AG04449 (cell line): Measurements from ENCODE around the gene NISCH.

Experiments used
- CTCF ChIA-PET: fragments of 350-600 bp; formaldehyde crosslinking; extraction: SDS; loops from one replicate; lab custom pipeline; 2021; ENCODE audit warnings: antibody characterized with exemption; lab: Yijun Ruan, JAX
- POLR2A ChIA-PET: fragments of 400-600, 350-600 bp; formaldehyde crosslinking; extraction: SDS; loops from one replicate; lab custom pipeline; 2020; ENCODE audit warnings: antibody characterized with exemption, inconsistent platforms; lab: Yijun Ruan, JAX
- DNase-seq: peaks from one replicate; pipeline ENCODE4 v3.0.0-alpha.2; 2010; ENCODE audit warnings: low read depth, low spot score
- H3K4me3 ChIP-seq: 2 replicates; pipeline ENCODE4 v1.5.1; 2011; ENCODE audit warnings: low read depth, mild to moderate bottlenecking, control low read depth, low read length
- CTCF ChIP-seq: IDR thresholded peaks from one replicate; pipeline ENCODE4 v1.5.1; 2011; ENCODE audit warnings: mild to moderate bottlenecking, moderate library complexity, low read length, control low read depth, inconsistent platforms; ENCODE audit not compliant: insufficient read depth; ENCODE audit errors: missing control alignments

NISCH gene

GRCh38 chr3:52484680-52485461, 29.5 kb downstream of the NISCH start:
- TF ChIP-seq CTCF, result no peak
- POLR2A ChIA-PET, result no interaction called here
- no peak overlapping the region for H3K4me3 ChIP-seq
- CTCF ChIA-PET, result no interaction called here
- no peak for DNase-seq

GRCh38 chr3:52487050-52487787, 31.8 kb downstream of the NISCH start:
- POLR2A ChIA-PET, result no interaction called here
- no peak for TF ChIP-seq CTCF
- no peak overlapping the region for H3K4me3 ChIP-seq
- no peak for DNase-seq
- CTCF ChIA-PET, result no interaction called here

- TF ChIP-seq CTCF, result no peak
- ChIA-PET POLR2A (interaction anchor here (0.6 kb wide), 1 partner anchor 48 kb away, joined by 3 read pairs; the partner anchor contains the start of gene UQCC5), CTCF (interaction anchor here (2.3 kb wide), 1 partner anchor 17 kb away, joined by 12 read pairs; no protein-coding TSS in a partner anchor)
- DNase-seq, result no peak
- no peak overlapping the region for H3K4me3 ChIP-seq
These were observed 32.6 kb downstream of the NISCH start for GRCh38 chr3:52487788-52488691.

- TF ChIP-seq CTCF, result no peak
- ChIA-PET CTCF (interaction anchor here (1.1 to 2.3 kb wide), 2 partner anchors 13 to 17 kb away, joined by 3 to 12 read pairs; no protein-coding TSS in a partner anchor), POLR2A (no interaction called here)
- no peak overlapping the region for H3K4me3 ChIP-seq
- DNase-seq, result no peak
These were observed 33.3 kb downstream of the NISCH start for GRCh38 chr3:52488746-52489145.

- H3K4me3 ChIP-seq, result no peak overlapping the region
- DNase-seq, result no peak
- POLR2A ChIA-PET, result interaction anchor here (0.6 to 1.2 kb wide), 2 partner anchors 9 to 215 kb away, joined by 3 read pairs; no protein-coding TSS in a partner anchor
- CTCF ChIA-PET, result interaction anchor here (0.9 to 2.3 kb wide), 3 partner anchors 14 to 48 kb away, joined by 3 to 12 read pairs (median 3); no protein-coding TSS in a partner anchor
- no peak for TF ChIP-seq CTCF
These were observed 34.0 kb downstream of the NISCH start for GRCh38 chr3:52489453-52489852.
